CD4-positive, alpha-beta T cell treated with Interferon gamma for 1 hour (primary cell): ENCODE data around the gene SLC38A10.
"Not testable (repeated sequence)": the region's sequence is repeated elsewhere in the genome, so short reads cannot be mapped to it uniquely, and the experiment has no call there.

Source experiments
- DNase-seq: peaks from one replicate; pipeline ENCODE4 v3.0.0-alpha.2; 2020

SLC38A10 gene

DNA sequence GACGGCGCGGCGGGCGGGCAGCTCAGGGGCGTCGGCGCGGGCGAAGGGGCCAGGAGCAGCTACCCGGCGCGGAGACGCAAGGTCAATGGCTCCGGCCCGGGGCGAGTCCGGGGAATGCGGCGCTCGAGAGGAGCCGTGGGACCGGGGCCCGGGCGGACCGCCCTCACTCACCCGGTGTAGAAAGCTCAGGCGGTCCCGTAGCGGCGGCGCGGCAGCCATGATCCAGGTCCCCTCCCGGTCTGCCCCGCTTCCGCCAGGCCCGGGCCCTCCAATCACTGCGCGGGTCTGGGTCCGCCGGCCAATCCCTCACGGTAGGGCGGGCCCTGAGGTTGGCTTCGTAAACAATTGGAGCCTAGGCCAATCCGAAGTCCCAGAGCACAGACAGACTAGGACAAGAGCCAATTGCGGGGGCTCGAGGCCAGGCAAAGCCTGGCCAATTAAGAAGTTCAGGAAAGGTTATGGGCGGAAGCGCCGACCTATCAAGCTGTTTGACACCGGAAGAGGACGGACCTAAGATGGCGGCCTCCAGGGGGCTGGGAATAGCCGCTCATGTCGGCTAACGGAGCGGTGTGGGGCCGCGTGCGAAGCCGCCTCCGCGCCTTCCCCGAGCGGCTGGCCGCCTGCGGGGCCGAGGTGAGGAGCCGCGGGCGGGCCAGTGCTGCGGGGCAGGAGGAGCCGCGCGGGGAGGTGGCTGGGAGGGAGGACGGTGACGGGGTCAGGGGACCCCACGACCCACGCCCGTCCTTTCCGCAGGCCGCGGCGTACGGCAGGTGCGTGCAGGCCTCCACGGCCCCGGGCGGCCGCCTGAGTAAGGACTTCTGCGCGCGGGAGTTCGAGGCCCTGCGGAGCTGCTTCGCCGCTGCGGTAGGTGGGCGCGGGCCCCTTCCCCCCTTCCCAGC is 56.0 kb downstream of the SLC38A10 start, which contains the start of the genes NDUFAF8 and TEPSIN:
Gene NDUFAF8, plus strand, starts transcription at position 504 of the 899 bp plus-strand sequence. Its CDS starts 46 bp downstream, at position 550.
Gene TEPSIN, minus strand, starts transcription at position 241 of the 899 bp plus-strand sequence. Its CDS starts 22 bp downstream, at position 219.
- DNase-seq, result peak; percentile 97

DNA sequence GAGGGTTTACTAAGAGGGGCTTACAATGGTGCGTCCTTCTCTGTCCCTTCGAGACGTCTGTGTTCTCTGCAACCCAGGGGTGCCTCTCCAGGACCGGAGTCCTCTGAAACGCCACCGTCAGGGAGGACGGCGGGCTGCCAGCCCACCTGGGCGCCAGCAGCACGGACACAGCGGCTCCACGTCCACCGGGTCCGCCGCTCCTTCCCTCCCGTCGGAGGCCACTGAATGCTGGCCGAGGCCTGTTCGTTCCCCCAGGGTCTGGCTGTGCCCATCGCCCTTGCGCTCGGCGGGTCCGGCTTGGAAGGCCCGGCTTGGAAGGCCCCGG is 56.7 kb downstream of the SLC38A10 start:
- DNase-seq, result no peak

DNA sequence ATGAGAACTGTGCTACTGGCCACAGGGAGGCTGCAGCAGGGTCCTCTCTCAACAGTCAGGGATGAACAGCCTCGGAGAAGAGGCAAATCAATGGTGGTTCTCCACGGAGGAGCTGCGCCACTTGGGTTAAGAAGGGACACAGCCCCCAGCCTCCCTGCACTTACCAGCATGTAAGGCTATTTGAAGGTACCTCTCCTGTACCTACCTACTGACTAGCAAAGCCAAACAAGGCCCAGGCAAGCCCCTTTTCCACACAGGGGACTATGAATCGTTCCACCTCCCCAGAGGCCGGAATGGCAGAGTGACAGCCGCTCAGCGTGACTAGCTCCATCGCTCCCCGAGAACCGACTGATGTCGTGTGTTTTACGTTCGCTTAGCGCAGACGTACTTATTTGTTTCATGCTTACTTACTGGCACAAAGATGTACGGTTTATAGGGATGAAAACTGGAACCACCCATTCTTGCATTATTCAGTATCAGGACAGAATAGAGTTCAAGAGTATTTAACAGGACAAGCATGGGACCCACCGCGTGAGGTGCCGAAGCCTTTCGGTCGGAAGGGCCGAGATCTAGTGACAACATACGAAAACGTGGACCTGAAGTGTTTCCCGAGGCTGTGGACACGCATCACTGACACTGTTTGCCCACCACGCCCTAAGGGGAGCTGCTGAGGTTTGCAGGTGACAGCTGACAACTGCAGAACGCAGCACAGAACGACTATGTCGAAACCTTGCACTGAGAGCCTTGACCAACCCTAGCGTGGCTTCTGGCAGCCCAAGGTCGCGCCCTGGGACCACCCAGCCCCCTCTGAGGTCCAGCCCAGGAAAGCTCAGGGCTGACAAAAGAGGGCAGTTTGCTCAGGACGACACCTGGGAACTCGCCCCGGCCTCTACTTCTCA is 57.3 kb downstream of the SLC38A10 start:
- DNase-seq, result no peak

DNA sequence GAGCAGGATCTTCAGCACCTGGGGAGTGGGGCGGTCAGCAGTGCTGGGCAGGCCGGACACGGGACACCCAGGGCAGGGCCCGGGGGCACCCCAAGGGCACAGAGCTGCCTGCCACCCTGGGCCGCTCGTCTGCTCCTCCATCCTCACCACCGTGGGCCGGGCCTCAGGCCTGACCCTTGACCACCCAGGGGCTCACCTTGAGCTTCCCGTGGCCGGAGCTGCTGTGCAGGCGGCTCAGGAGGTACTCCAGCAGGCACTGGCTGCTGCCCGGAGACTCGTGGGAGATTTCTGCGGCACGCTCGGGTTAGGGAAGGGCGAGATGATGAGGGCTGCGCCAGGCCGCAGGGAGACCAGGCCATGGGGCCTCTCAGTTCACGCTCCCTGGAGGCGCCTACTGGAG is 58.3 kb downstream of the SLC38A10 start:
- DNase-seq, result no peak

DNA sequence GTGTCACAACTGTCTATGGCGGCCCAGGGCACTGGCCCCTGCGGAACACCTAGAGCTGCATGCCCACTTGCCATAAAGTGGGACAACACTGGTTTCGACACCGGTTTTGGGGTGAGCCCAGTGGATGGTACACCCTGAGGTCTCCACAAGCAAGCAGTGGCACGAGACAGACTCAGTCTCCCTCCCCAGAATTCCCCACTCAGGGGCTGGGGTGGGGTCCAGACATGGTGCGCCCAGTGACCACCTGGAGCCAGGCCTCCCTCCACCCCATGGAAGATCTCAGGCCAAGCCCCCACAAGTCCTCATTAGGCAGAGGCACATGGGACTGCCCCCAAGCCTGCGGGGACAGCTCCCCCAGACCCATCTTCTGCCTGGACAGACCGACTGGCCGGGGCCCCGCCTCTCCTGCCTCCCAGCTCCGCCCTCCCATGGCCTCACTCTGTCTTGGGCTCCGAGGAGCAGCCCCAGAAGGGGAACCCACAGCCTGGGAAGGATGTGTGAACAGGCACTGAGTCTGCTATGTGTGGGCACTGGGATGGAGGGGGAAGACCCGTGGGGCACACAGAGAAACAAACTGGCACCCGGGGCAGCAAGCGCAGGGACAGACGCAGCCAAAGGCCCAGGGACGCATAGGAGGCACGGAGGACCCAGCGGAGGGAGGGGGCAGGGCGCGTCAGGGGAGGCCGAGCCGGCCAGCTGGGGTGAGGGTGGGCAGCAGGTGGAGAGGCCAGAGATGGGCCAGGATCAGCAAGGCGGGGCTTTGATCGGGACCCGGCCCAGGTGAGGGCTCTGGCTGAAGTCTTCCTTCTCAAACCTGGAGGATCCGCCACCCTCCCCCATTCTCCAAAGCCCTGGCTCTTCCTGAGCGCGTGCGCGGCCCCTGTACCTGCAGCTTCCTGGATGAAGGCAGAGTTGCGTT is 59.0 kb downstream of the SLC38A10 start:
- no peak for DNase-seq

DNA sequence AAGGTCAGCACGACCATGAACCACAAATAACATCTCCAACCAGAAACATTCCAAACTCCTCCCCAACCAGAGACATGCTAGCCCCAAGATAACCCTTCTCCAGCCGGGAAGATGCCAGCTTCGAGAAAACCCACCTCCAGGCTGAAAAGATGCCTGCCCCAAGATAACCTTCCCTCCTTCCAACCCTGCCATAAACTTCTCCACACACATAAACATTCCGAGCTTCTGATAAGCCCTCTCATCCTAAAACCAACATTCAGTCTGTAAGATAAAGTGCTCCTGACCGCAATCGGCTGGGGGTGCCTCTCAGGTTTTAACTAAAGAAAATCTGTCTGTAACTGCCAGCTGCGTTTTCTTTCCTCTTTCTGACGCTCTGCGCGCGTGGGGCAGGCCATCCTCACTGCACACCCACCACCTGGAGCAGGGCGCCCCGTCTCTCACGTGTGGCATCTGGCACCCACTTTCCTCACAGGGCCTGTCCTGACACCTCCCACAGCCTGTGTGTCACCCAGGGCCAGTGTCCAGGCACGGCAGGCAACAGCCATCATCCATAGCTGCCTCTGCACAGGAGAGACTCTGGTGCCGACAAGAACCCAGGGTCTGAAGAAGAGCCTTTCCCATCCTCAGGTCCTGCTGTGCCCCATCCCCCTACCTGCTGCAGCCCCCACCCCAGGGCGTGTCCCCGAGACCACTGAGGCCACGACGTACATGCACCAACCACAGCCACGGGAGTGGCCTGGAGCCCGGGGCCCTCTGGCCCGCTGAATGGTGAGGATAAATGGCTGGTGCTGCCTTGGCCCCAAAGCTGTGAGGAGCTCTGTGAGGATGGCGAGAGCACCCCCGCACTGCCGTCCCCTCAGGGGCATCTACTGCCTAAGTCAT is 59.9 kb downstream of the SLC38A10 start:
- no peak for DNase-seq

DNA sequence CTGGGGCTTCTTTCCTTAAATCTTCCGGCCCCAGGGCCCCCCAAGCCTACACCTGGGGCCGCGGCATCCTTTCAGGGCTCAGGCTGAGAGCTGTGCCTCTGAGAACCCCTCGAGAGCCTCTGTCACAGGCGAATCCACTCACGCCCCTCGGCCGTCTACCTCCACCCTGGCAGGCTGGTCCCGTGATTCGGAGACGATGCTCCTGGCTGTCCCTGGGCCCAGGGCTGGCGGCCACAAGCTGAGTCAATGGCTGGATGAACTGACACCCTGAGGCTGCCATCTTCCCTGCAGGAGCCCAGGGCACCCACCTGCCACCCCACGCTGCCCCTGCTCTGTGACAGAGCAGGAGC is 60.6 kb downstream of the SLC38A10 start:
- DNase-seq, result no peak

DNA sequence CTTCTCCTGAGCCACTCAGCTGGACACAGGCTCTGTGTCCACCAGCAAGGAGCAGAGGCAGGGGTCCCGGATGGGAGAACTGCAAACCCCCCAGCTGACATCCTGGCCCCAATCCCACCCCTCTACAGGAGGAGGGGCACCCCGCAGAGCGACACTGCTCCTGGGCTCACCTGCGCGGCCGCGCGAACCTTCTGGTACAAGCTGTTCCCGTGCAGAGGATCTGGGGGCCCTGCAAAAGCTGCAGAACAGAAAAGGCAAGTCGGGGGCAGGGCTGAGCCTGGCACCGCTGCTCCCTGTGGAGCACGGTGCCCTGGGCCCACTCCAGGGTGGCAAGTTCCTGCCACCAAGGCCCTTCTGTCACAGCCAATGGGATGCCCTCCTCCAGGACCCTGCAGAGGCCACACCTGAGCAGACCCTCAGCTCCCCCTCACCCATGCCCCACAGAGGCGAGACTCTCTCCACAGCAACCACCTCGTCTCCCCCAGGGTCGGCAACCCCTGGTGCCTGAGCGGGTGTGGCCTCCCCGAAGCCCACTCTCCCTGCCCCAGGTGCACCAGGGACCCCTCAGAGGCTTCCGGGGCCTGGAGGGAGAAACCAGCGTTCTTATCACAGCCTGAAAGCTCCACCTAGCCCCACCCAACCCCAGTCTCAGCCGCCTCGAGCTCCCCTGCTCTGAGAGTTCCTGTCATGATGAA is 61.1 kb downstream of the SLC38A10 start:
- DNase-seq, result no peak

DNA sequence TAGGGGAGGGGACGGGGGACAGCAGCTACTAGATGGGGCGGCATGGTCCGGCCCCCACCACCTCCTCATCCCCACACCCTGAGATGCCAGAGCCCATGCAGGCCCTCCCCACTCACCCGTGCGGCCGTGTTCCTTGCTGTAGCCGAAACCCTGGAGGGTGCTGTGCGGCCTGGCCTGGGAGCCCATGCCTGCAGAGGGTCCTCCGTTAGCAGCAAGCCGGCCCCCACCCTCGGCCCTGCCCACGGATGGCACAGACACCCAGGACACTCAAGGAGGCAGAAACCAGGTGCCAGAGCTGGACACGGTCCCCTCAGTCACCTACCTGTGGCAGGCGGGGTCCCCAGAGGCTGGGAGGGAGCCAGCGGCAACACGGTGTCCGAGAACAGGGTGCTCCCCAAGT is 61.8 kb downstream of the SLC38A10 start:
- no peak for DNase-seq

DNA sequence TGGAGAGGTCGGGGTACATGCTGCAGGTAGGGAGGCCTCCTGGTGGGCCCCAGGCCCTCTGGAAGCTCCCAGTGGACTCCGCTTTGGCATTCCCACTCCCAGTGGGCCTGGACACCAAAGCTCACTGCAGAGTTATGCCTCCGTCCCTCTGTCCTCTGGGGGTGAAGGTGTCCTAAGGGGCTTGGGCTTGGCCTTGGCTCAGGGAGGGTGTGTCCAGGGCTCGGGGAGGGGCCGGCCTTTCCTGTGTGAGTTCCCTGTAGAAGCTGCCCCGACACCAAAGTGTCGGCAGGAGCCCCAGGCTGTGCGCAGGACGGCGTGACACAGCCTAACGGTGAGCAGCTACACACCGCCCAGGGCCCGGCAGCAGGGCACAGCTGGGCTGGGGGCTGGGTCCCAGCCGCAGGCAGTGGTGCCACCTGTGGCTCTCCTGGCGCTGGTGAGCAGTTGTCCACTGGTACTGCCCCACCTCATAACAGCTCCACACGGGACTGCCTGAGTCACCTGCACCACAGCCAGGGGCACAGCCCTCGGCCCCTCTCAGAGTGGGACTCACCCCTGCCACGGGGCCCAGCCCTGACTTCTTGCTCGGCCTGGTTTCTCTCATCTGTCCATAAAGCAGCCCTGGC is 62.4 kb downstream of the SLC38A10 start:
- DNase-seq, result no peak

DNA sequence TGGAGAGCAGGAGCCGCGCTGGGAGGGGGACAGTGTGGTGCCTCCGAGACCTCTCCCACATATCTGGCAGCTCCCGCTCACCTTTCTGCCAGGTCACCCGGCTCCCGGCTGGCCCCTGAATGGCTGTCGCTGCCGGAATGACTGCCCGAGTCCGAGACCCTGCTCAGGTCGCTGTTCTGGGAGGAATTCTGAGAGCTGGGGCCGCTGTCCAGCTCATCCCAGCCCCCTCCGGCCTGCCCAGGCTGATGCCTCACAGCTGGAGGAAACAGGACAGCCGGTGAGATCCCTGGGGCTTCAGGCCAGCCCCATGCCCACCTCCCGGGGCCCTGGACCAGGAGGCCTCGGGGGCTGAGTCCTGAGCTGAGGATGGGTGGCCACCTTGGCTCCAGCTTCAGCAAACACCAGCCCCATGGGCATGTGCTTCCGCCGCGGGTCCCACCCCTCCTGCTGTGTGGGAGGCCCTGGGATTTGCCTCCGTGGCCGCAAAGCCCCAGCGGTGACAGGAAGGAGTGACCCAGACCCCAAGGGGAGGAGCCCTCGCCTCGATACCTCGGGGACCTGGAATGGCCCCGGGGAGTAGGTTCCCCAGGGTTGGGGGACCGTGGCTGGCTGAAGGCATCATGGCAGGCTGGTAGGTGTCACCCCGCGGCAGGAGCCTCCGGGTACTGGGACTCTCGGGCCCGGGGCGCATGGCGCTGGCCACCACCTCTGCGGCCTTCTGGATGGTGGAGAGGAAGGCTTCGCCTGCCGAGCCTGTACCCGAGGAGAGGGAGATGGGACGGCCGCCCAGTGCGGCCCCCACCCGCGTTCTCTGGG is 63.1 kb downstream of the SLC38A10 start:
- no peak for DNase-seq

DNA sequence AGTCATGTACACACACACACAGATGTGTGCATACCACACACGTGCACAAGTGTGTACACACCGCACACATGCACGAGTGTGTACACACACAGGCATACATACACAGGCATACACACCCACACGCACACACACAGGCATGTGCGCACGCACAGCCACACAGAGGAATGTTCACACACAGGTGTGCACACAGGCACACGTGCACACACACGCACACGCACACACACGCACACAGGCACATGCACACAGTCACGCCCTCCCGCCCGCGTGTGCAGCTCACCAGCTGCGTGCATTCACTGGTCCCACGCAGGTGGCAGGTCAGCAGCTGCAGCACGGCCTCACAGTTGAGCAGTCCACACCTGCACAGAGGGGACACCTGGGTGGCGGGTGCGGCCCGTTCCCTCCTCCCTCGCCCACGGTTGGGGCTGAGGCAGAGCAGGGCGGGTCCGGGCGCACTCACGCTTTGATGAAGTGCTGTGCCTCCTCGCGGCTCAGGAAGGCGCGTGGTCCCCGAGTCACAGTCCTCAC is 63.9 kb downstream of the SLC38A10 start:
- DNase-seq, result no peak

DNA sequence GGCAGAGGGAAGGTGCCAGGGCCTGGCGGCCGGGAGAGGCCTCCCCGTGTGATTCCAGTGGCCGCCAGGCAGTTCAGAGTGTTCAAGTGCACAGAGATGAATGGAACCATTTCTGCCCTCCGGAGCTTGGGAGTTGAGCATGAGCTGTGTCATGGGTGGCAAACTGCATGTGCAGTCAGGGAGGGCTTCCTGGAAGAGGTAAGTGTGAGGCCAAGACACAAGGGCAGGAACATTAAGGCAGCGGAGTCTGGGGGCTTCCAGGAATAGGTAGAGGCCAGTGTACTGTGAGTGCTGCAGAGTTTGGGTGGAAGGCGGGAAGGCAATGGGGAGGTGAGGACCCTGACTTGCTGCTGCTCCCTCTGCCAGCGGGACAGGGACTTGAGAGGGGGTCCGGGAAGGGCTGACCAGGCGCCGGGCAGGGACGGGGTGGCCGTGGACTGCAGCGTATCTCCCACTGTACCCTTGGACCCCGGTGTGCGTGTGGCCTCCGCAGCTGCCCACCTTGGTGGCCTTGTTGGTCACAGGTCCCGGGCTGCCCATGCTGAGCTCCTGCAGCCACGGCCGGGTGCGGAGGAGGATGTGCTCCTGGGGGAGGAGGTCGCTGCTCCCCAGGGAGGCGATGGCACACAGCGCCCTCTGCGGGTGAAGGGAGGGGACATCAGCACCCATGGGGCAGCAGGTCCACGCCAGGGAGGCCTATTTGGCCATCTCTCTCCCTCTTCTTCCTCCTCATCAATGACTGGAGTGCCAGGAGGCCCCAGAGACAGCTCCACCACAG is 64.9 kb downstream of the SLC38A10 start:
- no peak for DNase-seq

DNA sequence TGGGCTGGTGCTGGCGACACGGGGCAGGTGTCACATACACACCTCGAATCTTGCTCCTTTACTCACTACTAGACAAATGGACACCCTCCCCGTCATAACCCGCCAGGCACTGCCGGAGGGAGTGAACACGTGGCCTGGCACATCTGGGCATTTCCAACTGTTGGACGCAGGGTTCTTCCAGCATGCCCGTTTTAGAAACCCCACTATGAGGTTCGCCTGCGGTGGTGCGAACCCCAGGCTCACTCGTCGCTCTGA is 65.5 kb downstream of the SLC38A10 start:
- no peak for DNase-seq

DNA sequence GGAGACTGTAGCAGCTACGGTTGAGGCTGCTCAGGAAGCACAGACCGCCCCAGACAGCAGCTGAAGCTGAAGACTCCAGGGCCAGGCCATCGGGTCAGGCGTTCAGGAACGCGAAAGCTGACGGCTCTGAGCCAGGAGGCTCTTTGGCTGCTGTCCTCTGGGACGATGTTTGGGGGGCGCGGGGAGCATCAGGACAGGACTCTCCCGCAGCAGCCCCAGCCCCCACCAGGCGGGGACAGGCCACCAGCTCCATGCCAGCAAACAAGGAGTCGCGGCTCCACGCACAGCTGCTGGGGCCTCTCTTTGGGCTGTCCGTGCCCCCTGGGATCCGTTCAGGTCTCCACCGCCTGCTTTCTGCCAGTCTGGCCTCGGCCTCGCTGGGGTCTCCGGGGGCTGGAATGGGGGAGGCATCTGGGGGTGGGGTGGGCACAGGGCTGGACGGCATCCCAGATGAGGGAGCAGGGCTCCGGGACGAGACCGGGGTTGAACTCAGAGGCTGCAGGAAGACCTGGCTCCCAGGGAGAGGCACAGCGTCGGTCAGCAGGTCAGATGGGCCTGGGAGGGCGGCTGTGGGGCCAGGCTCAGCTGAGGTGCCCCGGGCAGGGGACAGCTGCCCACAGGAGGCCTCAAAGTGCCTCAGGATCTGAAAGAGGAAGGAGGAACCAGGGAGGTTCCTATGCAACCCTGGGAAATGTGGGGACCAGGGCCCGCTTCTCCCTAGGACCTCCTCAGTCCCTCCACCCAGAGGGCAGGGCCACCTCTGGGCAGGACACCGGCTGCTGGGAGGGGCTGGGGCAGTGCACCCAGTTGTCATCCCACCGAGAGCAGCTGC is 66.1 kb downstream of the SLC38A10 start:
- DNase-seq, result no peak

DNA sequence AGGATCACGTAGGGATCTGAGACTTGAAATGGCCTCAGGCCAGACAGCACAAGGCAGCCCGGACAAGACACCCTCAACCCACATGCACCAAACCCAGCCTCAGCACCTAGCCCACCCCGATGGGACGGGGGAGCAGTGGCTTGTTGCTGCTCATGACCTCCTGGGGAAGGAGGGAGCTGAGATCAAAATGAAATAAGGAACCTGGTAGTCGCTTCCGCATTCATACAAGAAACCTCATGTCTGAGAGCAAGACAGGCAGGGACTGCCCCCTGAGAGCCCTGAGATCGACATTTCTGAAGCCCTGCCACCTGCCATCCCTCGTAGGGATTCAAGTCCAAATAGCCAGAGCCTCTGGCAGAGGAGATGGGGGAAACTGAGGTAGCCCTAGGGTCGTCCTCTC is 66.7 kb downstream of the SLC38A10 start:
- peak; percentile 25 for DNase-seq

DNA sequence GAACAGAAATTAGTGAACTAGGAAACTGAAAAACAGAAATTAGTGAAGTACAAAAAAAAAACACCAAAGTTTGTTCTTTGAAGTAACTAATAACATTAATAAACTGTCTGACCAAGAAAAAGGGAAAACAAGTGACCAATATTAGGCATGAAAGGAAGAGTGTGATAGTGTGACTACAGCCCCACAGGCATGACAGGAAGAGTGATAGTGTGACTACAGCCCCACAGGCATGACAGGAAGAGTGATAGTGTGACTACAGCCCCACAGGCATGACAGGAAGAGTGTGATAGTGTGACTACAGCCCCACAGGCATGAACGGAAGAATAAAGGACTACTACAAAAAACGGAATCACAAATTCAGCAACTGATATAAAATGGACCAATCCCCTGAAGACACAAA is 67.5 kb downstream of the SLC38A10 start:
- not testable (repeated sequence) for DNase-seq

DNA sequence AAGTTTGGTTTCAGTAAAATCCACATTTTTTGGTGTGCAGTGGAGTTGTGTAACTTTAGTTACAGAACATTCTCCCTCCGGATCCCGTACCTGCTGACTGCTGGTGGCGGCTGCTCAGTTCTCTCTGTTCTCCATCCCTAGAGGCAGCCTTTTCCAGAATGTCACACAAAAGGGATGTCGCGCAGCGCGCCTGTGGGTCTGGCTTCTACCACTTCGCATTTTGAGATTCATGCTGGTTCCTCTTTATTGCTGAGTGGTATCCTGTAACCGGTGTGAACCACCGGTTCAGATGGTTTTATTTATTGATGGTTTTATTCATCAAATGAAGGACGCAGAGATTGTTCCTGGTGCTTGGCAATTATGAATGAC is 71.4 kb downstream of the SLC38A10 start:
- peak; percentile 23 for DNase-seq
